Measurements from ENCODE around the gene MRPL36. TPM values are rescaled to one million over a fixed set of nuclear protein-coding genes. Genes with fewer than 3 reads are reported as not detected.
A peak's percentile ranks its signal among the peaks of the same experiment; 100 is the strongest.

Gene MRPL36
- total and polyA plus RNA-seq, 9 of the 15 experiments (the other 6 are each of a cell fraction or from before 2014, with no cell fraction given), result 78.3 to 557 (median 124) TPM

GRCh38 chr5:1834022-1834551, 34.5 kb upstream of the MRPL36 start:
- ChIA-PET CTCF (ENCODE audit: low intra/inter-chr PET ratio) (no interaction called here), POLR2A (interaction anchor here (0.9 kb wide), 1 partner anchor 13 kb away, joined by 4 read pairs; no protein-coding TSS in a partner anchor)
- no peaks in the 10 kb centered on the region for H3K9me1 ChIP-seq (ENCODE audit: control insufficient read depth, insufficient read depth, low read length)
- H3K9me3 ChIP-seq (replicated peaks; ENCODE audit: control insufficient read depth, insufficient read depth, low read depth, low read length), result no peaks in the 10 kb centered on the region
- WGBS (ENCODE audit: insufficient coverage, low coverage, missing lambda C conversion rate), result 3% methylated on average over 22 of the region's 22 CpGs
- H3K4me3 ChIP-seq, result no peak overlapping the region
- DNase-seq (ENCODE audit: extremely low read depth in 1 of 4, low spot score in 3 of 4), result no peak
- H3K4me1 ChIP-seq (replicated peaks in 1 of 2; ENCODE audit: control insufficient read depth in 2 of 2, insufficient read depth in 2 of 2, low read length in 2 of 2), result peaks cover 0 to 12% of the 10 kb centered on the region in 2 experiments; a peak in 1 of 5 replicates
- no peak for FAIRE-seq
- H3K9ac ChIP-seq (ENCODE audit: insufficient read depth in 1 of 2, low read depth in 2 of 2, low read length in 2 of 2), result no peak overlapping the region
- no peak overlapping the region for H2AFZ ChIP-seq (ENCODE audit: low read depth, low read length)
- TF ChIP-seq NKRF (IDR thresholded peaks at IDR 0.05; ENCODE audit: borderline replicate concordance) (no peak), KDM5B (IDR thresholded peaks at IDR 0.05; ENCODE audit: insufficient replicate concordance, low read depth, low read length) (no peak), SRSF1 (IDR thresholded peaks at IDR 0.05; ENCODE audit: low read depth, low read length) (no peak), EGR1 (conservative IDR thresholded peaks at IDR 0.05) (0 out of 2 replicates have a peak, but pooled peaks have one; percentile 6), ZNF282 (CRISPR knock-in tag; IDR thresholded peaks at IDR 0.05) (no peak)
- H3K36me3 ChIP-seq (ENCODE audit: control insufficient read depth, insufficient read depth, low read length), result peaks cover 6% of the 10 kb centered on the region; the same call in 1 of the 3 replicates
- intact Hi-C loops (cut with micrococcal nuclease) (no loop called here), in situ Hi-C loops (cut with MboI) (no loop called here)
- no peak for ATAC-seq
- no peaks in the 10 kb centered on the region for H3K79me2 ChIP-seq (ENCODE audit: control insufficient read depth, insufficient read depth, low read length)
- BruUV-seq (replicated peaks), result no TSS peak
- H3K4me2 ChIP-seq (ENCODE audit: insufficient read depth, low read length), result no peak overlapping the region
- no peak overlapping the region for H3K27ac ChIP-seq (ENCODE audit: extremely low read depth, low read depth, low read length)
- H3K27me3 ChIP-seq (ENCODE audit: control insufficient read depth in 2 of 2, insufficient read depth in 2 of 2, low read length in 2 of 2), result peaks cover 60 to 77% of the 10 kb centered on the region in 2 experiments
- H4K20me1 ChIP-seq (replicated peaks; ENCODE audit: control insufficient read depth, insufficient read depth, low read length), result peaks cover 29% of the 10 kb centered on the region

Measured in K562 (cell line).